ENCODE measurements around the gene TSTD1.

Gene TSTD1, protein sequence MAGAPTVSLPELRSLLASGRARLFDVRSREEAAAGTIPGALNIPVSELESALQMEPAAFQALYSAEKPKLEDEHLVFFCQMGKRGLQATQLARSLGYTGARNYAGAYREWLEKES

GRCh38 chr1:161038523-161039153 is at the start of gene TSTD1:
TSS of gene TSTD1 (minus strand) at chr1:161038964. CDS start at chr1:161038889, 75 bp downstream.
- DNase-seq: peak; percentile 66
- in situ Hi-C loops (cut with HindIII; ENCODE audit: low pct_ligation_motif_present, low pct_unique_long_range_greater_than_20kb, low sequenced_read_pairs): no loop called here

DNA sequence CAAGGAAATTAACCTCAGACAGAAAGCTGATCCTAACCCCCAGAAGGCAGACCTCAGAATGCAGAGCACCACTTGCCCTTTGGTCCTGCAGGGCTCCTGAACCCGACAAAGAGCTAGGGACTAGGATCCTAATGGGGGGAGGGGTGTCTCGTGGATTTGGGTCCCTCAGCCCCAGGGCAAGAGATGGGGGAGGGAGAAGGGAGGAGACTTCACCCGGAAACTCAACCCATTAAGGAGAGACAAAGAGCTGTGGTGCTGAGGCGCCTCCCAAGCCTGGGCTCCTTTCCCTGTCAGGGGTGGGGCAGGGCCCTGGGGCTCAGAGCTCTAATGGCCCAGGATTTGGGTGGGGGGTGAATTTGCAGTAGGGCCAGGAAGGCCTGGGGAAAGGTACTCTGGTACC is 47.7 kb upstream of the TSTD1 start:
- in situ Hi-C loops (cut with HindIII; ENCODE audit: low pct_ligation_motif_present, low pct_unique_long_range_greater_than_20kb, low sequenced_read_pairs): no loop called here
- DNase-seq: no peak

DNA sequence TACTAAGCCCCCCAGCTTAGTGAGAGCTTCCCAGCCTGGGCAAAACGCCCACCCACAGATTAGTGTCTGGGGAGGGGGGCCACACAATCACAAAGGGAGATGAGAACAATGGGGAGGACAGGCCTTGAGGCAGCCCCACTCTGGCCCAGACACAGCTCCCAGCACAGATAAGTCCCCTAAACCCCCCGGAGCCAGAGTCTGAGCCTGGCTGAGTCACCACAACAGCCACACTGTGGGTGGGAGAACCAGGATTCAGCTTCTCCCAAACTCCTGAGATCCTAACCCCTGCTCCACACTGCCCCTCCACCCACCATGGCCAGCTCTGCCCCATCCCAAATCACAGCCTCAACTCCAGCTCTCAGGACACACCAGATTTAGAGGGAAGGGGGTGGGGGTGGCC is 46.4 kb upstream of the TSTD1 start:
- in situ Hi-C loops (cut with HindIII; ENCODE audit: low pct_ligation_motif_present, low pct_unique_long_range_greater_than_20kb, low sequenced_read_pairs): no loop called here
- DNase-seq: no peak

GRCh38 chr1:161084597-161084988 is 45.8 kb upstream of the TSTD1 start:
- DNase-seq: no peak
- in situ Hi-C loops (cut with HindIII; ENCODE audit: low pct_ligation_motif_present, low pct_unique_long_range_greater_than_20kb, low sequenced_read_pairs): no loop called here

- in situ Hi-C loops (cut with HindIII; ENCODE audit: low pct_ligation_motif_present, low pct_unique_long_range_greater_than_20kb, low sequenced_read_pairs): no loop called here
- no peak for DNase-seq
Measured at GRCh38 chr1:161083748-161084596, 45.2 kb upstream of the TSTD1 start.

GRCh38 chr1:161082996-161083747 is 44.4 kb upstream of the TSTD1 start:
- DNase-seq: peak; percentile 86
- in situ Hi-C loops (cut with HindIII; ENCODE audit: low pct_ligation_motif_present, low pct_unique_long_range_greater_than_20kb, low sequenced_read_pairs): no loop called here

DNA sequence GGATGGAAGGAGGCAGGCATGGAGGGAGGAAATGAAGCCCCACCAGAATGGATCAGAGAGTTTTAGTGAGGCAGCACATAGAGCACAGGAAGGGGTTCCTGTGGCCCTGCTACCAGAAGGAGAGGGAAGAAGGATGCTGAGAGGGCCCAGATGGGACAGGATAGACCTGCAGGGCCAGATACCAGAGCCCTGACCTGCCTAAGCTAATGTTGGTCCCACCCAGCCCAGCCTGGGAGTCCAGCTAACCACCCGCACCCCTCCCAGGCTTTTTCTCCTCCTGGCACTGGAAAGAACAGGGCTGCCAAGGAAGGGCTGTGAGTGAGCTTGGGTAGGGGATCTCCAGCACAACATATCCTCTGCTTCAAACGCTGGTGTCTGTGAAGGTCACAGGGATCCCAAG is 43.7 kb upstream of the TSTD1 start:
- DNase-seq: no peak
- in situ Hi-C loops (cut with HindIII; ENCODE audit: low pct_ligation_motif_present, low pct_unique_long_range_greater_than_20kb, low sequenced_read_pairs): no loop called here

DNA sequence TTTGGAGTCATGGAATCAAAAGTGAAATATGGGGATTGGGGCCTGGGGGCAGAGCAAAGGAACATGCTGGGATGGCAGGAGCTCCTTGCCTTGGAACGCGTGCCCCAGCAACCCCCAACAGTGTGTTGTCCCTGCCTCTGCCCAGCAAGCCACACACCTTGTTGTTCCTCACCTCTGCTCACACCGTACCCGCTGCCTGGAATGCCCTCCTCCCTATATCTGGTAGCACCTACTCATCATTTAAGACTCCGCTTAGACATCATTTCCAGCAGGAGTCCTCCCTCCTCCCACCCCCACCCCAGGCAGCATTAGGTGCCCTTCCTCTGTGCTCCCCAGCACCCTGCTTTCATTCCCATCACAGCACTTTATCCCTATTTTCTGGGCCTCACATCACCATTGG is 42.8 kb upstream of the TSTD1 start:
- no peak for DNase-seq
- in situ Hi-C loops (cut with HindIII; ENCODE audit: low pct_ligation_motif_present, low pct_unique_long_range_greater_than_20kb, low sequenced_read_pairs): no loop called here

- in situ Hi-C loops (cut with HindIII; ENCODE audit: low pct_ligation_motif_present, low pct_unique_long_range_greater_than_20kb, low sequenced_read_pairs): no loop called here
- no peak for DNase-seq
Measured at GRCh38 chr1:161080441-161081405, 42.0 kb upstream of the TSTD1 start.

DNA sequence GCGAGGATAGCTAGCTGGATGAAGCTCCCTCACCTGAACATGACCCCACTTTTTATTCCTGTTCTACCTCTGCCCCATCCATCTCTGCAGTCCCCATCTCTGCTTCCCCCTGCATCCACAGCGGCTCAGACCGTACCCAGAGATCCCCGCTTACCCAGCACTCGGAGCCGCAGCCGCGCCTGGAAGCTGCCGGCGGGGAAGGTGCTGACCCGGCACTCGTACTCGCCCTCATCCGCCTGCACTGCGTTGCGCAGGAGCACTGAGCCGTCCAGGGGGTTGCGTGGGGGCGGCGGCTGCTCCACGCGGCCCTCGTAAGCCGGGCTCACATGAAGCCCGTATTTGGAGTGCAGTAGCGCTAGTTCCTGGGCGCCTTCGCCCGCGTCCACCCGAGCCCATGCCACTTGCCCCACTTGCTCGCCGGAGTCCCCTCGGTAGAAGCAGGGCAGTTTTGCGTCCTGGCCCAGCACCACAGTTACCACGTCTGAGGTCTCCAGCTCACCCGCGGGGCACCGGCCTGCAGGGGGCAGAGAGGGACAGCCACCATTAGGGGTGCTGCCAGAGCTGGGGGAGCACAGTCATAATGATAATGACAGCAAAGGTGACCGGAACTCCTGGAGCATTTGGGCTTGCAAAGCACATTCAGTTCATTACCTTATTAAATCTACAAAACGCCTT is 40.8 kb upstream of the TSTD1 start:
- DNase-seq: no peak
- in situ Hi-C loops (cut with HindIII; ENCODE audit: low pct_ligation_motif_present, low pct_unique_long_range_greater_than_20kb, low sequenced_read_pairs): no loop called here

GRCh38 chr1:161077426-161077825 is 38.7 kb upstream of the TSTD1 start:
- in situ Hi-C loops (cut with HindIII; ENCODE audit: low pct_ligation_motif_present, low pct_unique_long_range_greater_than_20kb, low sequenced_read_pairs): no loop called here
- no peak for DNase-seq

DNA sequence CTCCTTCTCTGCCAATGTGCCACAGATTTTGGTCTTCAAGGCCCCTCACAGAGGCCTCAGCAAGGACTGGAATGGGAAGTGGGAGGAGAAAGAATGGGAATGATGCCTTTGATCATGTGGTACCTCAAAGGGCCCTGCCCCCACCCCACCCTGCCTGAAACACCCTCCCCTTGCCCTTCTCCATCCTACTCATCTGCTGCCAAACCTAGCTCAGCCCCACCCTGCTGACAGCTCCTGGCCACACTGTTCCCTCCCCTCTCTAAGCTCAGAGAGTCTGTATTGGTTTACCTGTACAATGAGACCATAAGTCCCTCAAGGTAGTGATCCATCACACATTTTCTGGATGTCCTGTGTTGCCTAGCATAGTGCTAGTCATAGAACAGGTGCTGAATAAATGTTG is 37.6 kb upstream of the TSTD1 start:
- in situ Hi-C loops (cut with HindIII; ENCODE audit: low pct_ligation_motif_present, low pct_unique_long_range_greater_than_20kb, low sequenced_read_pairs): no loop called here
- no peak for DNase-seq

DNA sequence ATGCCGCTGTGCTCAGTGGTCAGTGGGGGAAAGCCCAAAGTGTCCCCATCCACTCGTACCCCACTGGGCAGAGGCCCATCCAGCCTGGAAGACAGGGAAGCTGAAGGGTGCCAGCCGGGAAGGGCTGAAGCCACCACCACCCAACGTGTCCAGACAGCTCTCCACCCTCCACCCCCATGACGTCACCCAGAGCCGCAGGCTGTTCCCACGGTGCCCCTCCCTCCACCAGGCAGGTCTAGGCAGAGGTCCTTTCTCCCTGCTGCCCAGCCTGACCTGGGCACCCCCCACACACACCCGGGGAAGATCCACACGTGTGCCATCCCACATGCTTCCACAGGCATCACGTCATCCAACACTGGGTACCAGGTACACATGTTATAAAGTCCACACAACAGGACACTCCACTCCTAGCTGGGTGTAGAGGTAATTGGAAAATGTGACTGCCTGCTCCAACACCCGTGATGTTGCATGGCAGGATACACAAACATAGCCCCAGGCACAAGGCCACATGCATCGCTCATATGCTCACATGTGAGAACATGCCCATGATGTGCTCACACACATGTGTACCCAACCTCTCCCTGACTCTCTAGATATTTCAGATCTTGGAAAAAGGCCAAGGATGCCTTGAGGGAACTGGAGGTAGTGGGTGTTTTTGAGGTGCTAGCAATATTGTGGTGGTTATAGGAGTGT is 36.1 kb upstream of the TSTD1 start:
- in situ Hi-C loops (cut with HindIII; ENCODE audit: low pct_ligation_motif_present, low pct_unique_long_range_greater_than_20kb, low sequenced_read_pairs): no loop called here
- no peak for DNase-seq

- in situ Hi-C loops (cut with HindIII; ENCODE audit: low pct_ligation_motif_present, low pct_unique_long_range_greater_than_20kb, low sequenced_read_pairs): no loop called here
Measured at GRCh38 chr1:161073474-161074121, 34.8 kb upstream of the TSTD1 start.

GRCh38 chr1:161072751-161073449 is 34.1 kb upstream of the TSTD1 start:
- in situ Hi-C loops (cut with HindIII; ENCODE audit: low pct_ligation_motif_present, low pct_unique_long_range_greater_than_20kb, low sequenced_read_pairs): no loop called here
- no peak for DNase-seq

More at GRCh38 chr1:161073474-161074121, 34.8 kb upstream of the TSTD1 start:
- DNase-seq: no peak

- in situ Hi-C loops (cut with HindIII; ENCODE audit: low pct_ligation_motif_present, low pct_unique_long_range_greater_than_20kb, low sequenced_read_pairs): no loop called here
- DNase-seq: peak; percentile 57
Measured at GRCh38 chr1:161071886-161072371, 33.2 kb upstream of the TSTD1 start.

Measured in ACHN (cell line).